HG03469 (cell line): ENCODE measurements around the gene NECTIN1.

Source experiments
- ATAC-seq: cut with Tn5 transposase; IDR thresholded peaks from one replicate; pipeline ENCODE4 v1.9.1; 2021; ENCODE audit warnings: mild to moderate bottlenecking, moderate library complexity, moderate number of reproducible peaks; ENCODE audit not compliant: unreplicated experiment

The NECTIN1 gene

DNA sequence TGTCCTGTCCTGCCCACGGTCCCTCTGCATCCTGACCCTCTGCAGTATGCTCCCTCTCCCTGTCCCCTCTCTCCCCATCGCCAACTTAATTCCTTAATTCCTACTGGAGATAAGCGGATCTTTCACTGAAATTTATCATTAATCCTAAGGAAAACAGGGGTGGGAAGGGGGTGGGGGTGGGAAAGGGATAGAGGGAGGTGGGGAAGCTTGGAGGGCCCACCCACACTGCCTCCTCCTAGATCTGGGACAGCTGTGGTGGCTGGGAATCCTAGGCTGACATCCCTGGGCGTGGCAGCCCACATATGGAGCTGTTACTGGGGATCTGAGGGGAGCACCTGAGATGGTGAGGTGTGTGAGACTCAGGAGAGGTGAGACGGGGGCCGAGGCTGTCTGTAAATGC is 14.4 kb downstream of the NECTIN1 start:
- no peak for ATAC-seq

DNA sequence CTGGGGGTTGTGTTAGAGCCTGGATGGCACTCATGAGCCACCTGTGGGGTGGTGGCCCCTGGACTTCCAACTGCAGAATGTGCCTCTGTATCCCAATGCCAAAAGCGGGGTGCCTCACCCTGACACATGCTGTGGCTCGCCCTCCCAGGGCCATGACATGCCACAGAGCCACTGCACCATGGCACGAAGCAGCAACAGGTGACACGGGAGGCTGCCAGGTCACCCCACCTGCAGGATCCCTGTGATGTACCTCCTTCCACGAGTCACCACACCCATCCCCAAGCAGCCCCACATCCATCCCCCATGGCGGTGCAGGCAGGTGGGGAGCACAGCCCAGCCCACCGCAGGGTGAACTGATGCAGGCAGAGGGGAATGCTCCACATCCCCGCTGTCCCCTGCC is 14.8 kb downstream of the NECTIN1 start:
- ATAC-seq, result no peak

GRCh38 chr11:119713359-119714040 is 15.5 kb downstream of the NECTIN1 start:
- ATAC-seq, result no peak

DNA sequence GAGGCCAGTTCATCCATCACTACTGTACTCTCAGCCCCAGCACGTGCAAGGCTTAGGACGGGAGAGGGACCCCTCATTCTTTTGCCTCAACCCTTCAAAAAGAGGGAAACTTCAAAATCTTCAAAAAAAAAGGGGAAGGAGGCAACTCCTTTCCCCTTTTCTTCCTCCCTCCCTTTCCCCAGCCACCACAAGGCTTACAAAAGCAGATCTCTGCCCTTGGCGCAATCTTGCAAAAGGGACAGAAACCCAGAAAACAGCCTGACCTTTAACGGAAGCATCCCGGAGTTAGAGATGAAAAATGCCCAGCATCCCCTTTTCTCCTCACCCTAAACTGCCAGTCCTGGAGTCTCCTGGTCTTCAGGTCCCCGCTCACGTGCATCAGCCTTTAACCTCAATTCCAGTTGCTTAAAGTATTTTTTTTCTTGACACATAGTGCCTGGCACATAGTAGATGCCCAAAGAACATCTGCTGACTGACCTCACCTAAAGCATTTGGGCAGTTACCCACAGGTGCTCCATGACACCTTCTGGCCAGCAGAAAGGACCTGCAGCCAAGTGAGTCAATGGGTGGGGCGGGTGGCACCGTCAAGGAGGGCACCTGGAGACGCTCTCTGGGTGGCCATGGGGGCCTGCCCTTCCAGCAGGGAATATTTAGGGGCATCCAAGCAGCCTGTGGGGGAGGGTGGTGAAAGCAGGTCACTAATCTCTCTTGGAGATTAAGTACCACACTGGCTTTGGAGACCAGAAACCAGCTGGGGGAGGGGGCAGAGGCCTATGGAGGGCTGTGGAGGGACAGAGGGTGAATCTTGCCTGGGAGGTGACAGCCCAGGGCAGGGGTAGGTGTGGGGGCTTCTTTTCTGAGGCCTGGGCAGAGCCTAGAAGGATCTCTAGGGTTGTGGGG is 16.3 kb downstream of the NECTIN1 start:
- no peak for ATAC-seq

- ATAC-seq, result no peak
Observed at GRCh38 chr11:119712006-119712405, 17.0 kb downstream of the NECTIN1 start.

DNA sequence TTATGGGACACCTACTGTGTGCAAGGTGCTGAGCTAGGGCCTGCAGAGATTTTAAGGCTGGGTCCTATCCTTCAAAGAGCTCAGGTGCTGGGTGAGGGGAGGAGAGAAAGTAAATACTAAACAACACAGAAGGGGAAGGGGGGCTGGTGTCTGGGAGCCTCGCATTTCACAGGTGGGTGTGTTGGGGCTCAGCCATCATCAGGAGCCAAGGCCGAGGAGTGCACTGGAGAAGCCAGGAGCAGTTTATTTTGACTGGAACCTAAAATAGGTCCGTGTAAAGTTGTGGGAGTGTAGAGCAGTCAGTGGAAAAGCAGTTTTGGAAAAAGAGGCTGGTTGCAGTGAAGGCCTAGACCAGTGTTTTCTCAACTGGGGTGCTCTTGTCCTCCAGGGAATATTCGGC is 17.5 kb downstream of the NECTIN1 start:
- no peak for ATAC-seq

- no peak for ATAC-seq
Observed at GRCh38 chr11:119710417-119710816, 18.6 kb downstream of the NECTIN1 start.

DNA sequence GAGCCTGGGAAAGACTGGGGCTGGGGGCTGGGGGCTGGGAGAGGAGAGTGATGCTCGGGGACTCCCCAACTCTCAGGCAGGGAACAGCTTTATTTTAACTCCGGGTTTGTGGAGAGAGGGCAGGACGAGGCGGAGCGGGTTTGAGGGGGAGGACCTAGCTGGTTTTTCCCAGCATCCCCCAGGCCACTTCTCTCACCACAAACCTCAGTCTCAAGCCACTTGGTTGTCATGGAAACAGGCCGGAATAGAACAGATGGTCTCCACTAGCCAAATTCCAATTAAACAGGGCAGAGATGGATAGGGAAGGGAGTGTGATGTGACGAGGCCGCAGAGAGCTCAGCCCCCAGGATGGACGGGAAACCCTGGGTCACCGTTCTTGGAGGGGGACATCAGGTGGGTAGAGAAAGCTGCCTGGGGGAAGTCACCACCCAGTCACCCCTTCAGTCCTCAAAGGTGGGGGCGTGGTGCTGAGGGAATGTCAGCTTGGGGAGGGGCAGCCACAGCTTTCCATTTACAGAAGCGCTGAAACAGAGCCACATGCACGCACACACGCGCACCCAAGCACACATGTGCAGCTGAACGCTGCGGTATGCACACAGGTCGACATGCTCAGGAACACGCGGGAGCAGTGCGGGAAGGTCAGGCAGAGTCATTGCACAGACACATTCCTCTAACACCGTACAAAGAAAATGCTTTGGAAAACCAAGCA is 19.2 kb downstream of the NECTIN1 start:
- no peak for ATAC-seq

DNA sequence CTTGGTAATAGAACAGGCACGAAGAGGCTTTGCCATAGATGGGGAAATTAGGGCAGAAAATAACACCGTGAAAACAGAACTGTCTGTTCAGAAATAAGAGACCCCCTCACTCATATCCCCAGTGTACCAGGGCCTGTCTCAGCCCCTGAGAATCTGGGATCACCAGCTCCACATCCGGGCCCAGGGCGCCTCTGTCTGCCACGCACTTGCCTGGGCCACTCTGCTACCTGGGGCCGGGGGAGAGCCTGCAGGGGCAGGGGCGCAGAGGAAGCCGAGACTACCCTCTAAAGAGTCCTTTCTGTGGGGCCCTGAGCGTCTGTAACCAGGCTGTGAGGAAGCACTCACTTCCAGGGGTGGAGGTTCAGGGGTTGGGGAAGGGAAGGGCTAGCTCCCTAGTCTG is 19.8 kb downstream of the NECTIN1 start:
- no peak for ATAC-seq

DNA sequence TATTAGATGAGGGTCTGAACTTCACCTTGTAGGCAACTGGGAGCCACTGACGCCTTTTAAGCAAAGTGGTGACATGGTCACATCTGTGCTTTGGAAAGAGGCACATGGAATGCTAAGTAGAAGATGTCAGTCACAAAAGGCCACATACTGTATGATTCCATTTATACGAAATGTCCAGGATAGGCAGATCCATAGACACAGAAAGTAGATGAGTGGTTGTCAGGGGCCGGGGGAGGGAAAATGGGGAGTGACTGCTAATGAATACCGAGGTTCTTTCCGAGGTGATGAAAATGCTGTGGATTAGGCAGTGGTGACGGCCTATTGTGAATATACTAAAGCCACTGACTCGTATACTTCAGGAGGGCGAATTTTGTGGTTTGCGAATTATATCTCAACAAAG is 20.6 kb downstream of the NECTIN1 start:
- ATAC-seq, result no peak

GRCh38 chr11:119706887-119707286 is 22.1 kb downstream of the NECTIN1 start:
- no peak for ATAC-seq

DNA sequence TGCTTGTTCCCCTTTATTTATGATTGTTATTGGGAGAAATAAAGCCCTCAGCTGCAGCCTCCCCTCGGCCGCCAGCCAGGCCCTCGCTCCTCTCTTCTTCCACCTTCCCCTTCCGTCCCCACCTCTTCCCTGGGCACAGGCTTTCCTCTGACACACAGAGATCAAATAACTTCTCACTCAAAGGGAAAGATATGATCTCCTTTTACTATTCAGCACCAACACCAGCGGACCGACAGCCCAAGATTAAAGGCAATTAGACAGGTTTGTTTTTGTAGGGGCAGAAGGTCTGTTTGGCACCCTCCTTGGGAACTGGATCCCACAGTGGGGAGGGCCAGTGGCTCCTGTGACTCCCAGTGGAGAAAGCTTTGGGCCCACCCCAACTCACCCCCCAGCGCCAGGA is 23.0 kb downstream of the NECTIN1 start:
- no peak for ATAC-seq

DNA sequence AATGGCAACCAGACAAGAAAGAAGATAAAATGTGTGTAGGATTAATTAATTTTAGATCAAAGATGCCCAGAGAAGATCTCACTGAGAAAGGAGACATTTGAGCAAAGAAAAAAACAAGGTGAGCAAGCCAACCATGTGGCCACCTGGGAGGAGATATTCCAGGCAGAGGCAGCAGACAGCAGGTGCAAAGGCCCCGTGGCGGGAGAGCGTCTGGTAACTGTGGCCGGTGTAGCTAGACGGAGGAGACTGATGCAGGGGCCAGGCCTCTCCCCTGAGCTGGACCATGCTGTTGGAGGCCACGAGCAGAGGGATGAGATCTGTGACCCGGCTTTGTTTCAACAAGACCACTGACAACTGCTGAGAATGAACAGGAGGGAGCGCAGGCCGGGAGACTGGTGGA is 23.6 kb downstream of the NECTIN1 start:
- ATAC-seq, result no peak

GRCh38 chr11:119704849-119705248 is 24.2 kb downstream of the NECTIN1 start:
- no peak for ATAC-seq

DNA sequence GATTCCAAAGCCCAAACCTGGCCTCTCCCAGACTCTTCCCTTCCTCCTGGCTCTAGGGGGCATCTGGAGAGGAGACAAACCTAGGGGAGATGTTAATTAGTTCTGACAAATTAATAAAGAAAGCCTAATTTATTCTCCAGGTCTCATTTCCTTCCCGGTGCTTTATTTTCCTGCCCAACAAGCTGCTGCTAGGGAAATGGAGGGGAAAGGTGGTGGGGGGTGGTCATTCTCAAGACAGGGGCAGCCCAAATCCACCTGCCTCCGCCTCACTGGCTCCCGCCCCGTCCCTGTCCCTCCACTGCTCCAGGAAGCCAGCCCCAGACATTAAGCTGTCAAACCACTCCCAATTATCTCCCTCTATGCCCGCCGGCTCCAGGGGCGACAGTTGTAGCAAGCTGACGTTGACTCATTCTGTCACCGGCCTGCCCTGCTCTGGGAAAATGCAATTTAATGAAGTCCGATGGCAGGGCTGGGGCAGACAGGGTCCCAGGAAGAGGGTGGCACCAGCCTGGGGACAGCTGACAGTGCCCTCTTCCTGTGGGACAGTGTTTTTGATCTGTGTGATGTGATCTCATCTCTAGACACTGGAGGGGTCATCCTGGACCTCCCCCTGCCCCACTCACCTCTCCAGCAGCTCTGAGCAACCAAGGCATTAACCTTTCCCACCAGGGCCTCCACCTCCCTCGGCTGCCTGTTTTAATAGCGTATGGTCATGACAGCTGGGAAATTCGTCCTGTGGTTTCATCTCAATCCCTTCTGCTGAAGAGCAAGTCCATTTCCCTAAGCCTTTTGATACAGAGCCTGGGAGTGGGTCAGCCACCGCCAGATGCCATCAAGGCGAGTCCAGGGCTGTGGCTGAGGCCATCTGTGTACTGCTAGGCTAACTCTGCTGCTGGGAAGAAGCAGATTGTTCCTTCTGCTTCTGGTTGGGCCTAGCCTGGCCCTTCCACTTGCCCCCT is 27.1 kb downstream of the NECTIN1 start:
- ATAC-seq, result no peak

DNA sequence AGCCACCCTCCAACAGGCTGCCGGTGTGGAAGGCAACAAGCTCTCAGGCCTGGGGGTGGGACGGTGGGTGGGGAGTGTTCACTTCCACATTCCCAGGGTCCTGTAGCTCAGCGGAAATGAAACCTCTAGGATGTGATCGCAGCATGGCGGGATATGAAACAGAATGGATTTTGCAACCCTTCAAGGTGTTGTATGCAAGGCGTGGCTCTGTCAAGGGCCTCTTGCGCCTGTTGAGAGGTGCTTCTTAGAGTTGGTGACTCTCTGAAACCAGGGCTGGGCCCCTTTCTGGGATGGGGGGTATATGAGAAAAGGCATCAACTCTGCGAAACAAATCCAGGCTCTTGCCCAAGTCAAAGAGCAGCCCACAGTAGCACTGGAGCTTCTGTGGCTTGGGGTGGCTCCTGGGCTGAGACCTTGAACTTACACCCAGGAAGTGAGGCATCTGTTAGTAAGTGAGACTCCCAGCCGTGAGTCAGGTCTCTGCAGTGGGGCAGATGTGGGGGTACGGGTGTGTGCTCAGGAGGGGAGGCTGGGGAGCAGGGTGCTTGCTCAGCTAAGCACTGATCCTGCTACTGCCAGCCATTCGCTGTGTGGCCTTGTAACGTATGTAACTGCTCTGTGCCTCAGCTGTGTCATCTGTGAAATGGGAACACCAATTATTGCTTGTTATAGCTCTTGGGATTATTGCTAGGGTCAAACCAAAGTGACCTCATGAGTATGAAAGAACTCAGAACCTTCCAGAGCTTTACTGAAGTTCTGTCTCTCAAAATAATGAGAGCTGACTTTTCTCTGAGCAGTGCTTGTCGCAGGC is 28.3 kb downstream of the NECTIN1 start:
- ATAC-seq, result no peak

DNA sequence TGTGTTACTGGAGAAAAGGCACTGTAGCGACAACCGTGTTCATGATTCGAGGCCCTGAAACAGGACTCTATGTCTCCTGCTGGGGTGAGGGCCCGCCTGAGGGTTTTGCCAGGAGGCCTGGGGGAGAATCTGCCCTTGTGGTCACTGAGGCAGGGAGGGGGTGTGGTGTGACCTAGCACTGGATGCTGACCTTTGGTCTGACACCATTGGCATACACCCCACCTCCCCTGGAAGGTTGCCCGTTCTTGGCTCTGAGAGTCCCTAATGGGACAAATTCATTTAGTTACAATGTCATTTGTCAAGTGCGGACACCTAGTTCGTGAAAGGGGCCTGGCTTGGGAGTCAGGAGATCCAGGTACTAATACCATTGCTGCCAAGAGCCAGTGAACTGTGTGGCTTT is 29.0 kb downstream of the NECTIN1 start:
- ATAC-seq, result no peak

DNA sequence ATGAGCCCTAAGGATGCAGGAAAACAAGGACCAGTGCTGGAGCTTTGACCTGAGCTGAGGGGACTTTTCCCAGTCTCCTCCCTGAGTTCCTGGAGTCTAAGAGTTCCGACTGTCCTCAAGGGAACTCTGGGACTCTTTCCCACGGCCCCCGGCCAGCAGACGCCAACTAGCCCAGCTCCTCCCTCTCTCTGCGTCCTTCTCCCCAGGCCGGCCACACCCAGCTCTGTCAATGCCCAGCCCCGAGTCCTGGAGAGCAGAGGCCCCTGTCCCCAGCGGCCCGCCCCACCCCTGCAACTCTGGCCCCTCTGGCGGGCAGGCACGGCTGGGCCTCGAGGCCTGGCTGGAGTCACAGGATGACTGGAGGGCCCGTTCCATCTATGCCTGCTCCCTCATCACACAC is 29.8 kb downstream of the NECTIN1 start:
- ATAC-seq, result no peak

DNA sequence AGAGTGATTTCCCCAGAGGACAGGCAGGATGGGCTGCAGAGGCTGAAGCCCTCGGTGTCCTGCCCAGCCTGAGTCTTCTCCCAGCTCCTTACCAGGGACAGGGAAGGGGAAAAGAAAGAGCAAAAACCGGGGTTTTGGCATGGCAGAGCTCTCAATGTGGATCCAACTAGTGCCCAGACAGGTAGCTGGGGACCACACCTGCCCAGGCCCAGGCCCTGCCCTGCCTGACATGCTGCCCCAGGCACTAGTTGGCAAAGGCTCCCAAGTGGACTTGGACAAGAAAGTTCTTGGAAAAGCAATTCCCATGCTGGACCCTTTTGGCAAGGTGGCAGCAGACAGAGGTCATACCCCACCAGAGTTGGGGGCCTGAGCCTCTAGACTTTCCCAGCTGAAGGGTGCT is 31.1 kb downstream of the NECTIN1 start:
- ATAC-seq, result no peak

DNA sequence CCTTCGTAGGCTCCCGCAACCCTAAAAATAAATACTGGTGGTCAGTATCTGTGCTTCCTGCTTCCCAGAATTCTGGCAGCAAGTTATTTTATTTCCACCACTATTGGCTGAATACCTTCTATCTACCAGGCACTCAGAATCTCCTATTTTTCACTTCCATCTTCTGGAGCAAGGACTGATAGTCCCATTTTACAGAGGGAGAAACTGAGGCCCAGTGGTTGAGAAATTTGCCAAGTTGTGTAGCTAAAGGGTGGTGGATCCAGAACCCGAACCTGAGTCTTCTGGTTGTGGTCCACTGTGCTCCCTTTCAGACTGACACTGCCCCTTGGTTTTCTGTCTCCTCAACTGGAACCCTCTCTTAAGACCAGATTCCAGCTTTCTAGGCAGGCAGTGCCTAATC is 31.6 kb downstream of the NECTIN1 start:
- no peak for ATAC-seq
